GM23248 (cell line): ENCODE measurements around the gene TAS1R3. TPM values are rescaled to one million over a fixed set of nuclear protein-coding genes. Genes with fewer than 3 reads are reported as not detected.

ENCODE experiments used
- DNase-seq: peaks from one replicate; pipeline ENCODE4 v3.0.0-alpha.2; 2015
- H2AFZ ChIP-seq: fragments of 200-600 bp; sonication (generic); 2 replicates; pipeline ENCODE4 v1.6.1; 2016; ENCODE audit warnings: antibody characterized with exemption
- H3F3A ChIP-seq: fragments of 200-600 bp; sonication (generic); 2 replicates; pipeline ENCODE4 v1.6.1; 2016; ENCODE audit warnings: mild to moderate bottlenecking, antibody characterized with exemption, mixed run types; ENCODE audit not compliant: insufficient read depth
- H3K27ac ChIP-seq: fragments of 200-600 bp; sonication (generic); 2 replicates; pipeline ENCODE4 v1.5.1; 2016; ENCODE audit warnings: mild to moderate bottlenecking
- H3K27me3 ChIP-seq: fragments of 200-600 bp; sonication (generic); replicated peaks from 2 replicates; pipeline ENCODE4 v1.6.1; 2016; ENCODE audit warnings: mild to moderate bottlenecking; ENCODE audit not compliant: insufficient read depth
- H3K36me3 ChIP-seq: fragments of 200-600 bp; sonication (generic); 2 replicates; pipeline ENCODE4 v1.6.1; 2016; ENCODE audit warnings: low read depth, mild to moderate bottlenecking
- H3K4me1 ChIP-seq: fragments of 200-600 bp; sonication (generic); 2 replicates; pipeline ENCODE4 v1.6.1; 2016; ENCODE audit warnings: mild to moderate bottlenecking; ENCODE audit not compliant: insufficient read depth
- H3K4me2 ChIP-seq: fragments of 200-600 bp; sonication (generic); one replicate; pipeline ENCODE4 v1.6.1; 2016; ENCODE audit warnings: mild to moderate bottlenecking; ENCODE audit not compliant: unreplicated experiment
- H3K4me3 ChIP-seq: fragments of 200-600 bp; sonication (generic); 2 replicates; pipeline ENCODE4 v1.5.1; 2016; ENCODE audit warnings: mild to moderate bottlenecking
- H3K79me2 ChIP-seq: fragments of 200-600 bp; sonication (generic); 2 replicates; pipeline ENCODE4 v1.6.1; 2016; ENCODE audit warnings: mild to moderate bottlenecking; ENCODE audit not compliant: insufficient read depth
- H3K9ac ChIP-seq: fragments of 200-600 bp; sonication (generic); 2 replicates; pipeline ENCODE4 v1.6.1; 2016; ENCODE audit warnings: mild to moderate bottlenecking
- H3K9me2 ChIP-seq: fragments of 200-600 bp; sonication (generic); 2 replicates; pipeline ENCODE4 v1.6.1; 2016; ENCODE audit warnings: mixed run types, mild to moderate bottlenecking, moderate library complexity; ENCODE audit not compliant: insufficient read depth
- H3K9me3 ChIP-seq: fragments of 200-600 bp; sonication (generic); one replicate; pipeline ENCODE4 v1.6.1; 2017; ENCODE audit warnings: low read depth
- H4K20me1 ChIP-seq: fragments of 200-600 bp; sonication (generic); 2 replicates; pipeline ENCODE4 v1.6.0; 2016; ENCODE audit not compliant: insufficient read depth
- EZH2 ChIP-seq: fragments of 200-600 bp; sonication (generic); IDR thresholded peaks from 2 replicates; pipeline ENCODE4 v1.6.1; 2018; ENCODE audit warnings: antibody characterized with exemption, mild to moderate bottlenecking; ENCODE audit not compliant: insufficient read depth, poor library complexity, severe bottlenecking
- EZH2phosphoT487 ChIP-seq: fragments of 200-600 bp; sonication (generic); IDR thresholded peaks from 2 replicates; pipeline ENCODE4 v1.6.1; 2018; ENCODE audit warnings: antibody characterized with exemption, moderate library complexity, mild to moderate bottlenecking, low read depth; ENCODE audit not compliant: insufficient read depth
- WGBS, 2 experiments: methylation state at CpG; one replicate each; pipeline ENCODE4 v1.1.6; 2015 to 2017; ENCODE audit warnings: low lambda C conversion rate in 2 of 2, low coverage in 1 of 2; ENCODE audit errors: missing lambda C conversion rate in 2 of 2; 5-methylcytosine and 5-hydroxymethylcytosine counted together
- in situ Hi-C: fragments of 300-500 bp; cut with MboI; formaldehyde crosslinking; loops from 2 replicates; pipeline ENCODE4 v1.15.0; 2020
- polyA plus RNA-seq: library from polyadenylated mRNA; unstranded; fragments of >200 nt; fragmentation: Nextera tagmentation; extraction: Ambion mirVana; gene quantifications from 2 replicates; pipeline ENCODE4 v1.2.1, GENCODE V29; 2016
- total RNA-seq: library from RNA; depleted of rRNA; stranded (reverse); fragments of >200 nt; shearing (Covaris generic); gene quantifications from 2 replicates; pipeline ENCODE4 v1.2.3, GENCODE V29; 2014

The TAS1R3 gene
- total and polyA plus RNA-seq, 2 experiments from 2014 or later: 0.54 TPM; not detected in 1

DNA sequence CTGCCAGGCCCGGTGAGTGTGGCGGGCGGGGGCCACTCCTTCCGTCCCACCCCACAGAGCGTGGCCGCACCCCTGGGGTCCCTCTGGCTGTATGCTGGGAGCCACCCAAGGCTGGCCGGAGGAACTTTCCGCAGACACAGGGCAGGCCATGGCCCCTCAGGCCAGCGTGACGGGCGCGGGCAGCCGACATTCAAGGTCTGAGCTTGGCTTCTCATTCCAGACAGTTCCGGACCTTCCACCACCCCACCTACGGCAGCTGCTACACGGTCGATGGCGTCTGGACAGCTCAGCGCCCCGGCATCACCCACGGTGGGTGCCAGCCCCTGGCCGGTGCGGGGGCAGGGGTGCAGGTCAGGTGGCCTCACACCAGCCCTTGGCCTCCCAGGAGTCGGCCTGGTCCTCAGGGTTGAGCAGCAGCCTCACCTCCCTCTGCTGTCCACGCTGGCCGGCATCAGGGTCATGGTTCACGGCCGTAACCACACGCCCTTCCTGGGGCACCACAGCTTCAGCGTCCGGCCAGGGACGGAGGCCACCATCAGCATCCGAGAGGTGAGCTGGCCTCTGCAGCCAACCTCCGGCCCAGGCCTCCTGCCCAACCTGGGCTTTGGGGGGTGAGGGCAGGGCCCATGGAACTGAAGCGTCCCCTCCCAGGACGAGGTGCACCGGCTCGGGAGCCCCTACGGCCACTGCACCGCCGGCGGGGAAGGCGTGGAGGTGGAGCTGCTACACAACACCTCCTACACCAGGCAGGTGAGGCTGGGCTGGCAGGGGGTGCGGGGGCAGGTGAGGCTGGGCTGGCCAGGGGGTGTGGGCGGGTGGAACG is 43.6 kb upstream of the TAS1R3 start:
- H3F3A ChIP-seq: no peaks in the 10 kb centered on the region
- DNase-seq: no peak
- H3K27ac ChIP-seq: no peak overlapping the region
- no peaks in the 10 kb centered on the region for H3K79me2 ChIP-seq
- no peaks in the 10 kb centered on the region for H3K36me3 ChIP-seq
- in situ Hi-C loops: no loop called here
- no peak overlapping the region for H3K4me2 ChIP-seq
- no peaks in the 10 kb centered on the region for H3K27me3 ChIP-seq
- H3K9ac ChIP-seq: no peak overlapping the region
- no peaks in the 10 kb centered on the region for H3K9me2 ChIP-seq
- no peaks in the 10 kb centered on the region for H3K9me3 ChIP-seq
- no peaks in the 10 kb centered on the region for H4K20me1 ChIP-seq
- 88 to 90% methylated on average over 38 to 39 of the region's 46 CpGs for WGBS, 2 experiments
- no peak overlapping the region for H2AFZ ChIP-seq
- no peak overlapping the region for H3K4me3 ChIP-seq
- TF ChIP-seq EZH2 (no peak), EZH2phosphoT487 (no peak)
- H3K4me1 ChIP-seq: no peaks in the 10 kb centered on the region

DNA sequence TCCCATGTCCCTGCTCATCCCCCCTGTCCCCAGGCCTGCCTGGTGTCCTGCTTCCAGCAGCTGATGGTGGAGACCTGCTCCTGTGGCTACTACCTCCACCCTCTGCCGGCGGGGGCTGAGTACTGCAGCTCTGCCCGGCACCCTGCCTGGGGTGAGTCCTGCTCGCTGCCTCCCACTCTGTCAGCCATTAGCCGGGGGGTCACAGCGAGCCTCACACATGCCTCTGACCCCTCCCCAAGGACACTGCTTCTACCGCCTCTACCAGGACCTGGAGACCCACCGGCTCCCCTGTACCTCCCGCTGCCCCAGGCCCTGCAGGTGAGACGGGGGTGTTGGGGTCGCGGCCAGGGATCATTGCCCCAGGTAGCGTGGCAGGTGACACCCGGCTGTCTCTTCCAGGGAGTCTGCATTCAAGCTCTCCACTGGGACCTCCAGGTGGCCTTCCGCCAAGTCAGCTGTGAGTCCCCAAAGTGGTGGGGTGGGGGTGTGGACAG is 40.8 kb upstream of the TAS1R3 start:
- no peaks in the 10 kb centered on the region for H3K79me2 ChIP-seq
- no peaks in the 10 kb centered on the region for H3K36me3 ChIP-seq
- peak; percentile 78 for DNase-seq
- H3K27ac ChIP-seq: no peak overlapping the region
- H3K9me3 ChIP-seq: no peaks in the 10 kb centered on the region
- H4K20me1 ChIP-seq: no peaks in the 10 kb centered on the region
- no peaks in the 10 kb centered on the region for H3K4me1 ChIP-seq
- no peak overlapping the region for H3K4me2 ChIP-seq
- 45 to 47% methylated on average over 13 to 15 of the region's 15 CpGs for WGBS, 2 experiments
- H3K4me3 ChIP-seq: no peak overlapping the region
- H3K9me2 ChIP-seq: no peaks in the 10 kb centered on the region
- TF ChIP-seq EZH2 (no peak), EZH2phosphoT487 (no peak)
- H3K9ac ChIP-seq: no peak overlapping the region
- in situ Hi-C loops: no loop called here
- H3K27me3 ChIP-seq: no peaks in the 10 kb centered on the region
- H2AFZ ChIP-seq: no peak overlapping the region
- no peaks in the 10 kb centered on the region for H3F3A ChIP-seq

DNA sequence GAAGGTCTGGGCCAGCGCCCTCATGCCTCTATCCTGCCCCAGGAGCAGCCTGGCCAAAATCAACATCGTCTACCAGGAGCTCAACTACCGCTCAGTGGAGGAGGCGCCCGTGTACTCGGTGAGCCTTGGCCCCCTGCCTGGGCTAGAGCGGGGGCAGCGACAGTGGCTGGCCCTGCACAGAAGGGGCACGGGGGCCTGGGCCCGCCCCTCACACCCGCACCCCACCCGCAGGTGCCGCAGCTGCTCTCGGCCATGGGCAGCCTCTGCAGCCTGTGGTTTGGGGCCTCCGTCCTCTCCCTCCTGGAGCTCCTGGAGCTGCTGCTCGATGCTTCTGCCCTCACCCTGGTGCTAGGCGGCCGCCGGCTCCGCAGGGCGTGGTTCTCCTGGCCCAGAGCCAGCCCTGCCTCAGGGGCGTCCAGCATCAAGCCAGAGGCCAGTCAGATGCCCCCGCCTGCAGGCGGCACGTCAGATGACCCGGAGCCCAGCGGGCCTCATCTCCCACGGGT is 40.0 kb upstream of the TAS1R3 start:
- in situ Hi-C loops: no loop called here
- DNase-seq: peak; percentile 31
- Histone ChIP-seq H3K27ac (no peak overlapping the region), H3K36me3 (no peaks in the 10 kb centered on the region), H4K20me1 (no peaks in the 10 kb centered on the region), H2AFZ (no peak overlapping the region), H3K9me3 (no peaks in the 10 kb centered on the region), H3K9ac (no peak overlapping the region), H3K4me2 (no peak overlapping the region), H3K9me2 (no peaks in the 10 kb centered on the region), H3K4me3 (no peak overlapping the region), H3K79me2 (no peaks in the 10 kb centered on the region), H3K27me3 (no peaks in the 10 kb centered on the region), H3K4me1 (no peaks in the 10 kb centered on the region), H3F3A (no peaks in the 10 kb centered on the region)
- 31 to 40% methylated on average over 23 to 26 of the region's 28 CpGs for WGBS, 2 experiments
- TF ChIP-seq EZH2phosphoT487: no peak
- no peak for TF ChIP-seq EZH2

DNA sequence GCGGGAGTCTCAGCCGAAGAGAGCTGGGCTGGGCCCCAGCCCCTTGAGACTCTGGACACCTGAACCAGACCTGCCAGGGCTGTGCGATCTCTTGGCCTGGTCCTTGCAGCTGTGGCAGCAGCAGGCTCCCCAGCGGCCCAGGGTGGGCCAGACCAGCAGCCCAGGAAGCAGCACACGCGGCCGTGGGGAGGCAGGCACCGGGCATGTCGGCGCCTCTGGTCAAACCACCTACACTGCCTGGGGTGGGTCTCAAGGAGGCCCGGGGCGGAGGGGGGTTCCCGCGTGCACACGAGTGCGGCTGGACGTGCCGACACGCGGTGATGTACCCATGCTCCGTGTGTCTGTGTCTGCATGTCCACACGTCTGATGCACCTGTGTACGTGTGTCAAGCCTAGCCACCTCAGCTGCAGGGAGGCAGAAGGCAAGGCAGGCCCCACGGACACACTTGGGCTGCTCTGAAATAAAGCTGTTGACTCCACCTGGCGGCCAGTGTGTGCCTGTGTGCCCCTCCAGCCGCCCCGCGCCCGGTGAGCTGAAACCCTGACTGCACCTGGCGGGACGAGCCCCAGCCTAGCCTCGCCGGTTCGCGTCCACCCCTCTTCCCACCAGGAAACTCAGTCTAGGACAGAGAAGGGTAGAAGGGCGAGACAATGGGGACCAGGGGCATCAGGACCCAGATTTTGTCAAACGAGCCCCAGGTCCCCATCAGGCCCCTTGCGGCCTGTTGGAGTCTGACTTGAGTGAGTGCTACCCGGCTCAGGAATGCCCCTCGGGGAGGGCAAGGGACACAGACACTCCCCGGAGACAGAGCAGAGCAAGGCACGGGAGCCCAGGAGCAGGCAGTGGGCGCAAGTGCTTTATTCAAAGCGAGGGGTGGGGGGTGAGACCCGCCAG is 39.3 kb upstream of the TAS1R3 start:
- WGBS, 2 experiments: 51 to 52% methylated on average over 37 to 44 of the region's 45 CpGs
- no peak overlapping the region for H3K27ac ChIP-seq
- peak; percentile 69 for DNase-seq

More for the DNA sequence above, 39.3 kb upstream of the TAS1R3 start:
- Histone ChIP-seq H3K4me1 (no peaks in the 10 kb centered on the region), H3K9me3 (no peaks in the 10 kb centered on the region), H3F3A (no peaks in the 10 kb centered on the region), H3K27me3 (no peaks in the 10 kb centered on the region), H3K9ac (no peak overlapping the region), H3K4me2 (no peak overlapping the region), H3K36me3 (no peaks in the 10 kb centered on the region), H3K79me2 (no peaks in the 10 kb centered on the region), H3K4me3 (no peak overlapping the region), H3K9me2 (no peaks in the 10 kb centered on the region), H4K20me1 (no peaks in the 10 kb centered on the region), H2AFZ (no peak overlapping the region)
- in situ Hi-C loops: no loop called here
- TF ChIP-seq EZH2 (no peak), EZH2phosphoT487 (no peak)
